Vagina (tissue), 2 donors: ENCODE data around the gene SENP1.

Experiments
- CTCF ChIP-seq, 3 experiments: fragments of 450-650 bp in 2 of 3; fragments of 200-600 bp in 1 of 3; sonication (generic) in 1 of 3; IDR thresholded peaks; one replicate each; pipeline ENCODE4 v1.5.1; 2017 to 2019; ENCODE audit warnings: antibody characterized with exemption in 3 of 3, mild to moderate bottlenecking in 2 of 3, moderate library complexity in 2 of 3
- POLR2A ChIP-seq, 2 donors: fragments of 450-650 bp; IDR thresholded peaks; one replicate each; pipeline ENCODE4 v1.6.1; 2017; ENCODE audit warnings: antibody characterized with exemption in 2 of 2, mild to moderate bottlenecking in 2 of 2, moderate library complexity in 2 of 2
- POLR2AphosphoS5 ChIP-seq, 2 donors: sonication (generic); formaldehyde crosslinking; IDR thresholded peaks; one replicate each; pipeline ENCODE4 v1.9.0; 2017; ENCODE audit warnings: antibody characterized with exemption in 2 of 2, mild to moderate bottlenecking in 2 of 2, low read depth in 1 of 2; ENCODE audit not compliant: insufficient read depth in 1 of 2

- TF ChIP-seq CTCF (IDR thresholded peaks at IDR 0.05): no peak
- TF ChIP-seq POLR2AphosphoS5 (IDR thresholded peaks at IDR 0.05; ENCODE audit: insufficient read depth in 1 of 2, low read depth in 1 of 2): no peak
- TF ChIP-seq POLR2A (IDR thresholded peaks at IDR 0.05): no peak
Measured at GRCh38 chr12:48119834-48120195, 13.9 kb upstream of the SENP1 start.
